Adipose tissue (tissue), 3 donors: ENCODE results near the gene SLC11A2. TPM values are rescaled to one million over a fixed set of nuclear protein-coding genes. Genes with fewer than 3 reads are reported as not detected.
"Not testable (repeated sequence)": the region's sequence is repeated elsewhere in the genome, so short reads cannot be mapped to it uniquely, and the experiment has no call there.

Experiments
- H3K27ac ChIP-seq: one replicate; pipeline ENCODE4 v1.5.1; 2013; ENCODE audit warnings: low read depth, low read length
- WGBS, 3 donors: extraction: QIAGEN DNeasy Blood & Tissue Kit; methylation state at CpG; one replicate each; pipeline ENCODE4 v1.1.7; 2013; 5-methylcytosine and 5-hydroxymethylcytosine counted together
- polyA plus RNA-seq, 3 donors: library from polyadenylated mRNA; stranded (reverse); fragments of 200-250 nt; gene quantifications; one replicate each; pipeline ENCODE4 v1.2.3, GENCODE V29; 2013
- donor health status: healthy with polysubstance abuse.
- donor health status: Bipolar disorder and iron deficiency.
- donor health status: healthy.

SLC11A2 gene
- polyA plus RNA-seq, 3 donors, result 10.8 to 23.7 (median 18.5) TPM

- H3K27ac ChIP-seq, result no peak overlapping the region
- 94 to 95% (median 94%) methylated on average over 4 of the region's 4 CpGs for WGBS, 3 donors
Observed at GRCh38 chr12:50961708-50962107, 64.5 kb downstream of the SLC11A2 start.

- no peak overlapping the region for H3K27ac ChIP-seq
Observed at GRCh38 chr12:50960130-50960529, 66.1 kb downstream of the SLC11A2 start.

- WGBS, 3 donors, result 63 to 91% (median 91%) methylated on average over 2 of the region's 2 CpGs
- H3K27ac ChIP-seq, result no peak overlapping the region
Observed at GRCh38 chr12:50955697-50956096, 70.5 kb downstream of the SLC11A2 start.

- no peak overlapping the region for H3K27ac ChIP-seq
- 85 to 89% (median 88%) methylated on average over 1 of the region's 1 CpG for WGBS, 3 donors
Observed at GRCh38 chr12:50955288-50955687, 70.9 kb downstream of the SLC11A2 start.

GRCh38 chr12:50954789-50955188 is 71.4 kb downstream of the SLC11A2 start:
- not testable (repeated sequence) for H3K27ac ChIP-seq
- 95 to 99% (median 98%) methylated on average over 2 of the region's 2 CpGs for WGBS, 3 donors

GRCh38 chr12:50953047-50953446 is 73.1 kb downstream of the SLC11A2 start:
- WGBS, 3 donors, result 79 to 87% (median 83%) methylated on average over 7 of the region's 7 CpGs
- no peak overlapping the region for H3K27ac ChIP-seq

GRCh38 chr12:50952510-50952909 is 73.7 kb downstream of the SLC11A2 start, which contains the start of gene HIGD1C:
HIGD1C (plus strand) TSS chr12:50952544; CDS start chr12:50953999, 1,455 bp downstream.
- 94 to 96% (median 95%) methylated on average over 17 to 19 of the region's 19 CpGs for WGBS, 3 donors
- H3K27ac ChIP-seq, result no peak within 1 kb of the TSS

- no peak overlapping the region for H3K27ac ChIP-seq
- 48 to 88% (median 65%) methylated on average over 2 of the region's 2 CpGs for WGBS, 3 donors
Observed at GRCh38 chr12:50951112-50951511, 75.1 kb downstream of the SLC11A2 start.

- no peak overlapping the region for H3K27ac ChIP-seq
- 89 to 96% (median 93%) methylated on average over 4 of the region's 4 CpGs for WGBS, 3 donors
Observed at GRCh38 chr12:50949801-50950302, 76.3 kb downstream of the SLC11A2 start.

GRCh38 chr12:50948798-50949197 is 77.4 kb downstream of the SLC11A2 start:
- H3K27ac ChIP-seq, result no peak overlapping the region
- WGBS, 3 donors, result 50 to 55% (median 55%) methylated on average over 2 to 3 of the region's 4 CpGs

- H3K27ac ChIP-seq, result no peak overlapping the region
- 93 to 94% (median 93%) methylated on average over 3 of the region's 3 CpGs for WGBS, 3 donors
Observed at GRCh38 chr12:50947933-50948626, 78.1 kb downstream of the SLC11A2 start.

GRCh38 chr12:50937653-50938052 is 88.5 kb downstream of the SLC11A2 start:
- no peak overlapping the region for H3K27ac ChIP-seq
- WGBS, 3 donors, result 97 to 100% (median 100%) methylated on average over 1 of the region's 1 CpG

- H3K27ac ChIP-seq, result no peak overlapping the region
- 77 to 92% (median 83%) methylated on average over 9 of the region's 9 CpGs for WGBS, 3 donors
Observed at GRCh38 chr12:50936821-50937530, 89.2 kb downstream of the SLC11A2 start.

GRCh38 chr12:50934981-50935807 is 91.0 kb downstream of the SLC11A2 start:
- WGBS, 3 donors, result 36 to 47% (median 45%) methylated on average over 6 of the region's 6 CpGs
- no peak overlapping the region for H3K27ac ChIP-seq

- no peak overlapping the region for H3K27ac ChIP-seq
- 9 to 51% (median 11%) methylated on average over 3 of the region's 3 CpGs for WGBS, 3 donors
Observed at GRCh38 chr12:50934371-50934851, 91.8 kb downstream of the SLC11A2 start.

GRCh38 chr12:50933459-50934124 is 92.6 kb downstream of the SLC11A2 start:
- no peak overlapping the region for H3K27ac ChIP-seq
- WGBS, 3 donors, result 97 to 98% (median 98%) methylated on average over 2 of the region's 2 CpGs

GRCh38 chr12:50932787-50933280 is 93.3 kb downstream of the SLC11A2 start:
- H3K27ac ChIP-seq, result no peak overlapping the region
- 47 to 58% (median 57%) methylated on average over 2 of the region's 2 CpGs for WGBS, 3 donors

- WGBS, 3 donors, result 92 to 94% (median 94%) methylated on average over 12 of the region's 12 CpGs
- not testable (repeated sequence) for H3K27ac ChIP-seq
Observed at GRCh38 chr12:50930477-50930876, 95.7 kb downstream of the SLC11A2 start.
